ENCODE results near the gene ICA1L.
"Not testable (repeated sequence)": the region's sequence is repeated elsewhere in the genome, so short reads cannot be mapped to it uniquely, and the experiment has no call there.

ICA1L gene

DNA sequence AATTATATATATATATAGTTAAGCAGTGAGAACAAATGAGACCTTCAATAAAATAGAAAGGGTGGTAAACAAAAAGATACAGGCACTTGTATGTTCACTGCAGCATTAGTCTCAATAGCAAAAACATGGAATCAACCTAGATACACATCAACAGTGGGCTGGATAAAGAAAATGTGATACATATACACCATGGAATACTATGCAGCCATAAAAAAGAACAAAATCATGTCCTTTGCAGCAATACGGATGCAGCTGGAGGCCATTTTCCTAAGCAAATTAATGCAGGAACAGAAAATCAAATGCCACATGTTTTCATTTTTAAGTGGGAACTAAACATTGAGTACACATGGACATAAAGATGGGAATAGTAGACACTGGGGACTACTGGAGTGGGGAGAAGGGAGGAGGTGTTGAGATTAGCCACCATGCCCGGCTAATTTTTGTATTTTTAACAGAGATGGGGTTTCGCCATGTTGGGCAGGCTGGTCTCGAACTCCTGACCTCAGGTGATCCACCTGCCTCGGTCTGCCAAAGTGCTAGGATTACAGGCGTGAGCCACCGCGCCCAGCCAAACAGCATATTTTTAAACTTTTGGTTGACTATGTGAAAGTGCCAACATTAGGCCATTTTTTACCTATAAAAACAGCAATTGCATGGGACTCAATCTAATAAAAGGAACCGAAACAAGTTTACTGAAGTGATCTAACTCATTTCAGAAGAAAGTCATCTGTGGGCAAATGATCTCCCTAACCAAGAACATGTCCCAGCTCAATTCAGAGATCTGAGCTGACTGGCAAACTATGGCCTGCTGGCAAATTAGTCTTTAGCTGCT is 23.7 kb downstream of the ICA1L start:
- FAIRE-seq, result no peak

DNA sequence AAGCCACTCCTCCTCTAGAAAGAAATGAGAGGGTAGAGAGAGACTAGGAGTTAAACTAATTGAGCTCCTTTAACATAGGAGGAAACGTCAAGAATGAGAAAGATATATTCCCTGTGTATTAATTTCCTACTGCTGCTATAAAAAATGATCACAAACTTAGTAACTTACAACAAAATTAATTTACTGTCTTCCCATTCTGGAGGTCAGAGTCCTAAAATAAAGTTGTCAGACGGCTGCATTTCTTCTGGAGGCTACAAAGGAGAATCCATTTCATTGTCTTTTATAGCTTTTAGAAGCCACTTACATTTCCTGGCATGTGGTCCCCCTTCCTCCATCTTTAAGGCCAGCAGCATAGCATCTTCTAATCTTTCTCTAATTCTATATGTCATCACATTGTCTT is 26.9 kb downstream of the ICA1L start:
- FAIRE-seq, result no peak

DNA sequence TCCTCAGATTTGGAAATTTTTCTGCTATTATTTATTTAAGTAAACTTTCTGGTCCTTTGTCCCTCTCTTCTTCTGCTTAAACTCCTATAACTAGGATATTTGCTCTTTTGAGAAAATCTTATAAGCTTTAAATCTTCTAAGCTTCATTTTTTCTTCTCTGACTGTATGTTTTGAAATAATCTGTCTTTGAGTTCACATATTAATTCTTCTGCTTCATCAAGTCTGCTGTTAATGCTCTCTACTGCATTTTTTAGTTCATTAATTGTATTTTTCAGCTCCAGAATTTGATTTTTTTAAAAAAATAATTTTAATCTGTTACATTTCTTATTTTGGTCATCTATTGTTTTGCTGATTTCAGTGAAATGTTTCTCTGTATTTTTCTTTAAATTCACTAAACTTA is 28.9 kb downstream of the ICA1L start:
- no peak for FAIRE-seq

DNA sequence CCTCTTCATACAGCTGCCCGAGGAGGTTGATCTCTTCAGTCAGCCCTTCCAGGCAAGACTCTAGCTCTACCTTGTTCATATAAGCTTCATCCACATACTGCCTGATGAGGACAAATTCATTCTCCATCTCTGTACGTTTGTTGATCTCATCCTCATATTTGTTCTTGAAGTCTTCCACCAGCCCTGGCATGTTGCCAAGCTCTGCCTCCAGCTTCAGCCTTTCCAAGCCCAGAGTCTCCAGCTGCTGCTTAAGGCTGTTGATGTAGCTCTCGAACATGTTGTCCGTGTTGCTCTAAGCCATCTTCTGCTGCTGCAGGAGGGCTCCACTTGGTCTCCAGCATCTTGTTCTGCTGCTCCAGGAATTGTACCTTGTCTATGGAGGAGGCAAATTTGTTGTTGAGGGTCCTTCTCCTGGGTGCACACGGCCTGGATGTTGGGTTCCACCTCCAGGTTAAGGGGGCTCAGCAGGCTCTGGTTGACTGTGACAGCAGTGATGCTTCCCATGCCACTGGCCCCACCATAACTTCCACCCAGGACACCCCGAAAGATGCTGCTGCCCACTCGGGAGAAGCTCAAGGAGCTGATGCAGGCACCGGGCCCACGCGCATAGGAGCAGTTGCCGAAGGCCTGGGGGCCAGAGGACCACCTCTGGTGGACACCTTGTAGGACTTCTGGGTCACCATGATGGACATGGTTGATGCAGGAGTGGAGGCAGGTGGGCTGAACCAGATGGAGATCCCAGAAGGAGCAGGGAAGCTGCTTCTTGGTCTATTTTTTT is 30.3 kb downstream of the ICA1L start:
- no peak for FAIRE-seq

DNA sequence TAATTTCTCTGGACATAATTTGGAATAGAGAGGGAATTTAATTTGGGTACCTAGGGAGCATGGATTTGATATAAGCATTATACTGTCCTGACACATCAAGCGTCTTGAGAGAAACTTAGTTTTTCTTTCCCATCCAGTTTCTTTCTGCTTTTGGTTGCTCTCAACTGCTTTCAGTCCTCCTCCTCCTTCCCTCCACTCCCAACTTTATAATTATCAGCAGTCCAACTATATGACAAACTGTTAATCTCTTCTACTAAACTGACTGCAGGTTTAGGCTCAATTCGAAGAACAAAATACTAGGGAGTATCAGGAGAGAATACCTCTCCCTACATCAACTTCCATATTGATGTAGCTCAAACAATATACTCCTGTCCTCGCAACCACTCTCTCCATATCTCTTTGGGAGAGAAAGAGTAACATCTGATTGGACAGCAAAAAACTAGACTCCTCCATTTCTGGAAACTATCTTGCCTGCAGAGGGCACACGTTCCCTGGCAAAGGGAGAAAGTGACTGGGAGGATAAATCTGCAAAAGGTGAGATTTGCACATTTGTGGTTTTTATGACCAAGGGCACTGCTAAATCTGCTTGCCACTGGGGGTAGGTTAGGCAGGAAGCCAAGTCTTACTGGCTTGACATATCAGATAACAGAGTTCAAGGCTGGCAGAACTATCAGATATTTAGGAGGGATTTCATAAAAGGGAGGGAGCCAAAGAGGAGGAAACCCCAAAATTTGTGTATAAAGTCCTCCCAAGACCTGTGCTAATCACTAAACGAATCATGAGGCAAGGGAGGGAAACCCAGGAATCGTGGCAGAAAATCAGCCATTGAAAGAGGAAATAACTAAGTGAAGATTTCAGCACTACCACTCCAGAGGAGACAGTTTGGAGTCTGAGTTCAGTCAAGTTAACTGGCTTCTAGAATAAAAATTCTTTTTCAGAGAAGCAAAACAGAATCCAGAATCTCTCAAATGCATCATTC is 40.0 kb downstream of the ICA1L start:
- FAIRE-seq, result peak; percentile 92

DNA sequence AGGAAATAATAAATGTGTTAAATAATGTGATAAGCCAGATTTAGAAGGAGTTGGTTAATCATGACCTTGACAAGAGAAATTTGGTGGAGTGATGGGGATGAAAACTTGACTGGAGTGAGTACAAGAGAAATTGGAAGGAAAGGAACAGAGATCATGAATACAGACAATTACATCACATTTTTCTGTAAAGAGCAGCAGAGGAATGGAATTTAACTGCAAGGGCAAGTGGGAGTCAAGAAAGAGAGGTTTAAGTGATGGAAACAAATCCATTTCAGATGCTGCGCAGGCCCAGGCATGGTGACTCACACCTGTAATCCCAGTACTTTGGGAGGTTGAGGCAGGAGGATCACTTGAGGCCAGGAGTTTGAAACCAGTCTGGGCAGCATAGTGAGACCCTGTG is 46.7 kb downstream of the ICA1L start:
- no peak for FAIRE-seq

DNA sequence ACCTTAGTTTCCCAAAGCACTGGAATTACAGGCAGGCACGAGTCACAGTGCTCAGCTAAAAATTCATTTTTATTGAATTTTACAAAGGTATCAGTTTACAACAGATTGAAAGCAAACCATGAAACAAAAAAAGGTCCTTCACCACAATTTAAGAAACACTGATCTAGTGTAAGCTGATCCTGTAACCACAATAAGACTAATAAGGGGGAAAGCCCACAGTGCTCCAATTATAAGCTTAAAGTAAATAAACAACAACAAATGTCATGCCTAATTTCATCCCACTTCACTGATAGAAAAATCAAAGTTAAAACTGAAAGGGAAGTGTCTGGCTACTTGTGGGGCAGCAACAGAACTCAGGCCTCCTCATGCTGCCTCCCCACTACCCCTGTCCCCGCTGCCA is 49.2 kb downstream of the ICA1L start:
- FAIRE-seq, result no peak

DNA sequence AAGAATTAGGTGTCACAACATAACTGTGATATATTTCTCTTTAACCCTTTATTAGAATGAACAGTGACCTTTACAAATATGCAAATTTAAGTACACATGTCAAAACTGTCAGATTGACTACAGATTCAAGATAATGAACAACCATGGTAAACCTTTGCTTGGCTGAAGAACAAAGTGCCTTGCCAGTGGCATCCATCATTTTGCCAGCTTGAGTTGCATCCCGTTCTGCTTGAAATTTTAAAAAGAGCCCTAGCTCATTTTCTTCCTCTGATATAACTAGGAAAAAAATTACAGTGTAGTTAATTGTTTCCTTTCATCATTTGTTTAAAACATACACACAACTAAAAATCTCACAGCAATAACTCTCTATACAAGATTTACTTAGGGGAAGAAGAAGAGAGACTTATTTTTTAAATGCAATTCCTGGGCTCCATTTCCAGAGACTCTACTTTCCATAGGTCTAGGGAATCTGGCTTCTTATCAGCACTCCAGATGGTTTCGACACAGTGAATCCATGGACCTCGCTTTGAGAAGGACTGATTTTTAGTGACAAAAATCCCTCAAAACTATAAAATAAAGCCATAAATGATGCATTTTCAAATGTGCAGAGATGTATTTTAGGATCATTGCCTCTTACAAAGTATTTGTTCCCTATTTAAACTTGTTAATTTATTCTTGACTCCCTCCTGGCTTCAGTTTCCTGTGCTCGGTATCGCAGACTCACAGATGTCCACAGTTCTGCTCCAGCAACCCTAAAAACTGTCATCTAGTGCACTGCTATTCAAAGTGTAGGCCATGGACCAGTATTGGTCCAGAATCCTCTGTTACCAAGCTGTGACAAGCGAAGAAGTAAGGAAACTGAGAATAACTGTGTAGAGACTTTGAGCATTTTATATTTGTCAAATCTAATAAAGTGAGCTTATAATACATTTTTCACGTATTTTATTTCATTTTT is 50.1 kb downstream of the ICA1L start:
- no peak for FAIRE-seq

DNA sequence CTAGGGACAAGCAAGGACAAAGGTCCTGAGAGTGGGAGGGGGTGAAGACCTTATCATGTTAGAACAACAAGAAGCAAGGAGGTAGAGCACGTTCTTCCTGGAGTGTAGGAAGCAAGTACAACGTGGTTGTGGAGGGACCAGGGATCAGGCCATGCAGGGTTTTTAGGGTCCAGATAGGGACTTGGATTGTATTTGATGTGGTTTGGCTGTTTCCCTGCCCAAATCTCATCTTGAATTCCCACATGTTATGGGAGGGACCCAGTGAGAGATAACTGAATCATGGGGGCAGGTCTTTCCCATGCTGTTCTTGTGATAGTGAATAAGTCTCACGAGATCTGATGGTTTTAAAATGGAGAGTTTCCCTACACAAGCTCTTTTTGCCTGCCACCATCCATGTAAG is 53.2 kb downstream of the ICA1L start:
- no peak for FAIRE-seq

DNA sequence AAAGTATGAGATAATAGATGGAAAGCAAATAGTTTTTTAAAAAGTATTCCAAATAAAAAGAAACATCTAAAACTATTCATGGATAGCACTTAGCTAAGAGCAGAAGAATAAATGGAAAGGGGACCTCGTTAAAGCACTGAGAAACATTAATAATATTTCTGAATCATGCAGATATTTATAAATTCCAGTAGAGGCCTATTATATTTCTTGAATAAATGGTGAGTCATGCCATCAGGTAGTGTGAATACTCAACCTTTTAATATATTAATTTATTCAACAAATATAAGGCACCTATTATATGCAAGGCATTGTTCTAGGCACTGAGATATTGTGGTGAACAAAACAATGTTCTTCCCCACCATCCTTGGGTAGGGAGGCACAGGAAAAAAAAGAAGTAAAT is 53.8 kb downstream of the ICA1L start:
- FAIRE-seq, result no peak

DNA sequence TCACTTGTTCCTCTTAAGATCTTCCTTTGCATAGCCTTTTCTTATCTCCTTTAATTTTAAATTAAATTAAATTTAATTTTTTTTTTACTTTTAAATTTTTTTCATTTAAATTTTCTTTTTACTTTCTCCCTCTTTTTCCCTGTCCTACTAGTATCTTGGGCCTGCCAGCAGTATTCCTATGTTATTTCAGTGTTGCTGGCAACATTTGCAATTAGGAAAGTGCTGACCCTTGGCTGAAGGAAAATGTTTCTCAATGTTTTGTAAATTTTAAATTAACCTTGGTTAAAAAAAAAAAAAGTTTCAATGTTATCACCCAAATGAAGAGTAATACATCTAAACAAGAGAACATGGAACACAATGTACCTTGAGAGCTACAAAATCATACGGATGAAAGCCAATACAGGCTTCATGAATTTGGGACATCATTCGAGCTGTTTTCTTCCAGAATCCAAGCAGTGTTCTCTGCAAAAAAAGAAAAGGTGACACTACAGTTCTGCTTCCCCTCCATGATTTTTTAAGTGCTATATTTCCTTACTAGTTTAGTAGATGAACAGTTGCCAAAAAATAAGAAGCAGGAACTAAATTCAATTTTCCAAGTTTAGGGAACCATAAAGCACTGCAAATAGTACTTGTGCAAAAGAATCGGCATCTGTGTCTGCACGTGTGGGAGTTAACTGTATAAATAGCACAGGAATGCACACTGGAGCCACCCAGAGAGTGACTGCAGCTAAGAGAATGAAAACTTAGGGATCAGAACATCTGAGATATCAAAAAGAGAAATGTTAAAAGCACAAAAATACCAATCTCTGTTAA is 55.8 kb downstream of the ICA1L start:
- peak; percentile 27 for FAIRE-seq

DNA sequence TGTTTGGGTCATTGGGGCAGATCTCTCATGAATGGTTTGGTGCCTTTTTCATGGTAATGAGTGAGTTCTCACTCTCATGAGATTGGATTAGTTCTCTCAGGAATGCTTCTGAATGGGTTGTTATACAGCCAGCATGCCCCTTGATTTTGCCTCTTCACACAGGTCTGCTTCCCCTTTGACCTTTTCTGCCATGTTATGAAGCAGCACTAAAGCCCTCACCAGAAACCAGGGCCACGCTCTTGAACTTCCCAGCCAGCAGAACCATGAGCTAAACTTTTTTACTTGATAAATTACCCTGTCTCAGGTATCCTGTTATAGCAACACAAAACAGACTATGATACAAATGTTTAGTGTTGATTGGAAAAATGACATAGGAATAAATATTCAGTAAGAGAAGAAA is 57.3 kb downstream of the ICA1L start:
- FAIRE-seq, result no peak

DNA sequence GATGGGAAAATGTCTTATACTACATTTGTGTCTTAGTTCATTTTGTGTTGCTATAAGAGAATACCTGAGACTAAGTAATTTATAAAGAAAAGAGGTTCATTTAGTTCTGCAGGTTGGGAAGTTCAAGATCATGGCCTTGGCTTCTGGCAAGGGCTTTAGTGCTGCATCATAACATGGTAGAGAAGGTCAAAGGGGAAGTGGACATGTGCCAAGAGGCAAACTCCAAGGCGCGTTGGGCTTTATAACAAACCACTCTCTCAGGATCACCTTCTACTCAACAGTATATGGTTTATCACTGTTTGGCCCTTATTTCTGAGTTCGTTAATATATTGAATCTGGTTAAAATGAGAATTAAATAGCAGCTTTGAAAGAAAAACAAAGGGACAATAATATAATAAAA is 58.2 kb downstream of the ICA1L start:
- FAIRE-seq, result no peak

DNA sequence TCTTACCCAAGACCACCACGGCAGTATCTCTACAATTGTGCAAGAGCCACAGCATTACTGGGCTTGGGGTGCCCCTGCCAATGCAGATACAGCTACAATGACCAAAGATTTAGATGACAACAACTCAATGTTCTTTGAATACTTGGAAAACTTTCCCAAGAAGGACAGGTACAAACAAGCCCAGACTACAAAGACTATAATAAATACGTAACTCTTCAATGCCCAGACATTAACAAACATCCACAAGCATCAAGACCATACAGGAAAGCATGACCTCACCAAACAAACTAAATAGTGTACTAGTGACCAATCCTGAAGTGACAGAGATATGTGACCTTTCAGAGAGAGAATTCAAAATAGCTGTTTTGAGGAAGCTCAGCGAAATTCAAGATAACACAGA is 62.8 kb downstream of the ICA1L start:
- FAIRE-seq, result no peak

DNA sequence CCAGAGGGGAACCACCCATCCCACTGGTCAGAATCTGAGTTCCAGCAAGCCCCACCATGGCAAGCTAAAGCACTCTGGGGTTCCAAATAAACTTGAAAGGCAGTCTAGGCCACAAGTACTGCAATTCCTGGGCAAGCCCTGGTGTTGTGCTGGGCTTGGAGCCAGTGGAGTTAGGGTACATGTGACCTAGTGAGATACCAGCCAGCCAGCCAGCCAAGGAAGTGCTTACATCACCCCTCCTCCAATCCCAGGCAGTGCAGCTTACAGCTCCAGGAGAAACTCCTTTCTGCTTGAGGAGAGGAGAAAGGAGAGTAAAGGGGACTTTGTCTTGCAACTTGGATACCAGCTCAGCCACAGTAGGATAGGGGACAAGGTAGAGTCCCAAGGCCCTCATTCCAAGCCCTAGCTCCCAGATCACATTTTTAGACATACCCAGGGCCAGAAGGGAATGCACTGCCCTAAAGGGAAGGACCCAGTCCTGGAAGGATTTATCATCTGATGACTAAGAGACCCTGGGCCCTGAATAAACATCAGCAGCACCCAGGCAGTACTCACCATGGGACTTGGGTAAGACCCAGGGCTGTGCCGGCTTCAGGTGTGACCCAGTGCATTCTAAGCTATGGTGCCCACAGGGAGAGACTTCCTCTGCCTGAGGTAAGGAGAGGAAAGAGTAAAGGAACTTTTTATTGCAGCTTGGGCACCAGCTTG is 64.0 kb downstream of the ICA1L start:
- FAIRE-seq, result not testable (repeated sequence)

DNA sequence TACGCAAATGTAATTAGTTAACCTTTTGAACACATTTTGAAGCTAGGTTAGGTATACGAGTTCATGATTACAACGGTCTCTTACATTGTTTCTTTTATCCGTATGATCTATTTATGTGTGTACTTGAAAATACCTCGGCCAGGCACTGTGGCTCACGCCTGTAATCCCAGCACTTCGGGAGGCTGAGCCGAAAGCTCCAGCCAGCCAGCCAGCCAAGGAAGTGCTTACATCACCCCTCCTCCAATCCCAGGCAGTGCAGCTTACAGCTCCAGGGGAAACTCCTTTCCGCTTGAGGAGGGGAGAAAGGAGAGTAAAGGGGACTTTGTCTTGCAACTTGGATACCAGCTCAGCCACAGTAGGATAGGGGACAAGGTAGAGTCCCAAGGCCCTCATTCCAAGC is 65.7 kb downstream of the ICA1L start:
- FAIRE-seq, result not testable (repeated sequence)

DNA sequence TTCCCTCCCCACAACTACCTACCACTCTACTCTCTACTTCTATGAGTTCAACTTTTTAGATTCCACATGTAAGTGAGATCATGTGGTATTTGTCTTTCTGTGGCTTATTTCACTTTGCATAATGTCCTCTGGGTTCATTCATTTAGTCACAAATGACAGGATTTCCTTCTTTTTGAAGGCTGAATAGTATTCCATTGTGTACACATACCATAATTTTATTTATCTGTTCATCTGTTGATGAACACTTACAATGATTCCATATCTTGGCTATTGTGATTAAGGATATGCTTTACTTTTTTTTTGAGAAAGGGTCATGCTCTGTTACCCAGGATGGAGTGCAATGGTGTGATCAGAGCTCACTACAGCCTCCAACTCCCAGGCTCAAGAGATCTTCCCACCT is 73.6 kb downstream of the ICA1L start:
- FAIRE-seq, result no peak

DNA sequence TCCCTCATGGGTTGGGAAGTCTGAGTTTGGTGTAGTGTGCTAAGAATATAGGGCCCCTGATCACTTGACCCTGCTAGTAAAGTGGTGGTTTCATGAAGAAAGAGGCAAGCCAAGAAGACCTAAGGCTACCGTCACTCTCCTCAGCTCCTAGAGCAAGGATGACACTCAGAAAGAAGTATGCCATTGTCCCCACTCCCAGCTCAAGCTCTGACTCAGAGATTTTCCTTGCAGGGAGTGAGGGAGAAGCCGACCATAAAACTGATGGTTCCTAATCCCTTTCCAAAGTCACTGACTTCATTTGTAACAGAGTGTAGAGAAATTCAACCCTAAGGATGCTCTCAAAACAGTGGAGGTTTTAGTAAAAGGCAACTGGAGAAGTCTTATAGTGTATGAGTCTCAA is 80.9 kb downstream of the ICA1L start:
- FAIRE-seq, result no peak

DNA sequence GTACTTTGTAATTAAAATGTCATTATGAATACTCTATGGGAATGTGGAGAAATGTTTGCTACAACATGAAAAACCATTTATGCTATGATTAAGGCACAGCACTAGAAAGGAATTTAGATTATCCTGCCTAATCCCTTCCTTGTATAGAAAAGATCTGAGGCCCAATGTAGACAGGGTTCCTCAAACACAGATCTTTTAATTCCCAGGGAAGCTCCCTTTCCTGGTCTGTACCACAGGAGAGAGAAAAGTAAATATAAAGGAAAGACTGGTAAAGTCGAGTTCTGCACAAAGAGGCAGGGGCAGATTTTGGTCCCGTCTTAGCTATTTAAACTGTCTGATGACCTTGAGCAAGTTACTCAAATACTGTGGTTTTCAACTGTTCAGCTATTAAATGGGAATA is 84.7 kb downstream of the ICA1L start:
- FAIRE-seq, result no peak

DNA sequence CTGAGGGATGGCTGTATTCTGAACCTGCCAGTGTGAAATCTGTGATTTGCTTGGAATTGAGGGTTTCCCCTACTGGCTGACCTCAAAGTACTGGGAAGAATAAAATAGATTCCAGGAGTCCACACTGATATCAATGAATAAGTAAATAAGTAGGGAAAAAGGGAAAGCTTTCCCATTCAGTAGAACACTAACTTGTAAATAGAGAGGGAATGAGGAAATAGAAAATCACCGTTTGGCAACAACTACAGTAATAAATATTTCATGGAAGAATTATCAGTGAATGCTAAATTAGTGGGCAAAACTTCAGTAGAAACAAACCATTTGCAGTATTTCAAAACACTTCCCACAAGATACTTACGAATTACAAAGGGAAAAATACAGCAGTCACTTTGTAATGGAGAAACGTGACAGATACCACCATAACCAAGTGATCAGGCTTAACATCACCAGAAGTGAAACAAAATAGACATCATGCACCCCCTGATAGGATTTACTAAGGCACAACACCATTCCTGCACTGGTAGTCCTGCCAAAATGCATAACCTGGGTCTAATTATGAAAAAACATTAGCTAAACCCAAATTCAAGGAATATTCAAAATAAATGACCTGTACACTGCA is 88.5 kb downstream of the ICA1L start:
- FAIRE-seq, result no peak

Measured in G401.6 (cell line).